H1 (cell line): ENCODE measurements around the gene AIDA. TPM values are rescaled to one million over a fixed set of nuclear protein-coding genes. Genes with fewer than 3 reads are reported as not detected.

ENCODE experiments used
- CTCF ChIA-PET: fragments of 300-600 bp; sonication (Branson Sonifier 250); formaldehyde crosslinking; loops from one replicate; lab custom pipeline; 2021; ENCODE audit not compliant: partially characterized antibody; lab: Charles Lee
- POLR2A ChIA-PET: fragments of 300-600 bp; sonication (Branson Sonifier 250); formaldehyde crosslinking; loops from one replicate; lab custom pipeline; 2021; ENCODE audit warnings: inconsistent platforms; ENCODE audit not compliant: partially characterized antibody; lab: Charles Lee
- DNase-seq, 2 experiments: peaks; one replicate each; pipeline versions ENCODE4 v3.0.0 to v3.0.0-alpha.2; 2010 to 2022; ENCODE audit warnings: low spot score in 2 of 2, low read depth in 1 of 2, mixed read lengths in 1 of 2
- FAIRE-seq: peaks from 2 replicates; lab custom pipeline; 2011; peaks lifted over from hg19 to GRCh38; lab: Jason Lieb, UNC
- H2AFZ ChIP-seq: 2 replicates; pipeline ENCODE4 v1.8.1; 2012; ENCODE audit warnings: low read length, inconsistent platforms
- H2AK5ac ChIP-seq: 2 replicates; pipeline ENCODE4 v1.6.1; 2013; ENCODE audit warnings: low read depth, low read length
- H2BK120ac ChIP-seq: replicated peaks from 2 replicates; pipeline ENCODE3; 2013; ENCODE audit warnings: low read depth, low read length, inconsistent platforms
- H2BK12ac ChIP-seq: 2 replicates; pipeline ENCODE4 v1.6.1; 2013; ENCODE audit warnings: low read depth, low read length
- H2BK15ac ChIP-seq: 2 replicates; pipeline ENCODE4 v1.6.1; 2013; ENCODE audit warnings: low read length
- H2BK20ac ChIP-seq: 2 replicates; pipeline ENCODE4 v1.6.1; 2013; ENCODE audit warnings: low read length
- H2BK5ac ChIP-seq: 2 replicates; pipeline ENCODE4 v1.6.1; 2013; ENCODE audit warnings: low read depth, low read length
- H3K14ac ChIP-seq: 2 replicates; pipeline ENCODE4 v1.6.1; 2013; ENCODE audit warnings: inconsistent platforms; ENCODE audit not compliant: insufficient read length
- H3K18ac ChIP-seq: 2 replicates; pipeline ENCODE4 v1.6.1; 2013; ENCODE audit warnings: low read length; ENCODE audit errors: extremely low read depth
- H3K23ac ChIP-seq: 2 replicates; pipeline ENCODE4 v1.6.1; 2013; ENCODE audit warnings: inconsistent platforms; ENCODE audit not compliant: insufficient read length
- H3K23me2 ChIP-seq: 2 replicates; pipeline ENCODE4 v1.6.1; 2013; ENCODE audit warnings: low read depth, low read length
- H3K27ac ChIP-seq: 2 replicates; pipeline ENCODE4 v1.6.1; 2011; ENCODE audit warnings: low read depth, low read length, inconsistent platforms
- H3K27me3 ChIP-seq, 4 experiments: replicated peaks in 1 of 4; 1 replicate in 1 of 4; 2 replicates in 3 of 4; pipeline versions ENCODE4 v1.6.1 to v1.8.1; 2011 to 2013; ENCODE audit warnings: low read length in 3 of 4, mild to moderate bottlenecking in 3 of 4, inconsistent platforms in 2 of 4, mixed read lengths in 2 of 4, moderate library complexity in 1 of 4; ENCODE audit not compliant: control insufficient read depth in 3 of 4, insufficient read depth in 3 of 4; ENCODE audit errors: extremely low read depth in 1 of 4
- H3K36me3 ChIP-seq, 4 experiments: 2 replicates each; pipeline versions ENCODE4 v1.6.1 to v1.8.1; 2011 to 2013; ENCODE audit warnings: mild to moderate bottlenecking in 4 of 4, low read length in 3 of 4, moderate library complexity in 2 of 4, control low read depth in 1 of 4, inconsistent platforms in 1 of 4; ENCODE audit not compliant: insufficient read depth in 4 of 4, control insufficient read depth in 2 of 4
- H3K4ac ChIP-seq: replicated peaks from 2 replicates; pipeline ENCODE3; 2013; ENCODE audit warnings: low read length, low read depth, mixed read lengths, inconsistent platforms; ENCODE audit not compliant: insufficient read length
- H3K4me1 ChIP-seq, 4 experiments: replicated peaks in 1 of 4; 1 replicate in 1 of 4; 2 replicates in 3 of 4; pipeline versions ENCODE4 v1.6.1 to v1.8.1; 2011 to 2013; ENCODE audit warnings: low read length in 3 of 4, inconsistent platforms in 2 of 4, mixed read lengths in 1 of 4; ENCODE audit not compliant: insufficient read depth in 4 of 4, control insufficient read depth in 3 of 4
- H3K4me2 ChIP-seq, 2 experiments: 2 replicates each; pipeline versions ENCODE4 v1.6.1 to v1.8.1; 2011 to 2013; ENCODE audit warnings: low read depth in 2 of 2, low read length in 2 of 2, control low read depth in 1 of 2, inconsistent platforms in 1 of 2, mild to moderate bottlenecking in 1 of 2; ENCODE audit not compliant: insufficient read depth in 1 of 2
- H3K4me3 ChIP-seq, 4 experiments: fragments of 200-600, 300-600 bp in 1 of 4; sonication (generic), shearing (Covaris generic), sonication (Bioruptor Twin) in 1 of 4; 2 replicates each; pipeline versions ENCODE4 v1.5.1 to v1.8.1; 2011 to 2016; ENCODE audit warnings: low read length in 4 of 4, low read depth in 3 of 4, control low read depth in 2 of 4, inconsistent platforms in 2 of 4, mild to moderate bottlenecking in 2 of 4, mixed read lengths in 1 of 4, moderate library complexity in 1 of 4; ENCODE audit not compliant: insufficient read depth in 2 of 4; ENCODE audit errors: extremely low read depth in 1 of 4
- H3K56ac ChIP-seq: replicated peaks from 2 replicates; pipeline ENCODE3; 2013; ENCODE audit warnings: low read depth, mild to moderate bottlenecking, mixed read lengths, low read length, inconsistent platforms; ENCODE audit not compliant: insufficient read length
- H3K79me1 ChIP-seq: 2 replicates; pipeline ENCODE4 v1.6.1; 2013; ENCODE audit warnings: low read depth, low read length, control low read depth
- H3K79me2 ChIP-seq, 2 experiments: 2 replicates each; pipeline versions ENCODE4 v1.6.1 to v1.8.1; 2012 to 2013; ENCODE audit warnings: low read length in 2 of 2, mild to moderate bottlenecking in 2 of 2, inconsistent platforms in 1 of 2; ENCODE audit not compliant: insufficient read depth in 2 of 2, control insufficient read depth in 1 of 2
- H3K9ac ChIP-seq, 4 experiments: replicated peaks in 1 of 4; 1 replicate in 1 of 4; 2 replicates in 3 of 4; pipeline versions ENCODE4 v1.6.1 to v1.8.1; 2011 to 2013; ENCODE audit warnings: low read depth in 3 of 4, low read length in 3 of 4, control low read depth in 2 of 4, mild to moderate bottlenecking in 2 of 4, moderate library complexity in 2 of 4, inconsistent platforms in 1 of 4; ENCODE audit errors: extremely low read depth in 1 of 4
- H3K9me3 ChIP-seq, 2 experiments: 2 replicates each; pipeline versions ENCODE4 v1.6.1 to v1.8.1; 2012 to 2013; ENCODE audit warnings: mild to moderate bottlenecking in 2 of 2, moderate library complexity in 2 of 2, control low read depth in 1 of 2, inconsistent platforms in 1 of 2, low read depth in 1 of 2, low read length in 1 of 2, mixed read lengths in 1 of 2; ENCODE audit not compliant: insufficient read depth in 2 of 2
- H4K20me1 ChIP-seq, 2 experiments: replicated peaks in 1 of 2; 2 replicates each; pipeline versions ENCODE3 to v1.8.1; 2011 to 2013; ENCODE audit warnings: inconsistent platforms in 2 of 2, low read length in 2 of 2, mild to moderate bottlenecking in 1 of 2; ENCODE audit not compliant: insufficient read depth in 2 of 2, control insufficient read depth in 1 of 2
- H4K5ac ChIP-seq: 2 replicates; pipeline ENCODE4 v1.6.1; 2013; ENCODE audit warnings: low read length, low read depth, mixed read lengths, inconsistent platforms; ENCODE audit not compliant: insufficient read length
- H4K8ac ChIP-seq: 2 replicates; pipeline ENCODE4 v1.8.0; 2013; ENCODE audit warnings: mild to moderate bottlenecking, moderate library complexity, low read length, inconsistent platforms; ENCODE audit not compliant: insufficient read depth; ENCODE audit errors: extremely low read depth
- H4K91ac ChIP-seq: replicated peaks from 2 replicates; pipeline ENCODE3; 2013; ENCODE audit warnings: low read length, mixed read lengths, inconsistent platforms; ENCODE audit not compliant: insufficient read length
- CBX8 ChIP-seq: fragments of 300-800, 300-1000 bp; sonication (generic); IDR thresholded peaks from 2 replicates; pipeline ENCODE4 v1.7.1; 2016; ENCODE audit warnings: low read depth, low read length, borderline replicate concordance
- CREB1 ChIP-seq: IDR thresholded peaks from 2 replicates; pipeline ENCODE4 v1.6.1; 2012; ENCODE audit warnings: inconsistent platforms
- EP300 ChIP-seq, 2 experiments: IDR thresholded peaks; 1 replicate in 1 of 2; 2 replicates in 1 of 2; pipeline ENCODE4 v1.6.1; 2011 to 2012; ENCODE audit warnings: low read depth in 2 of 2, low read length in 2 of 2, mild to moderate bottlenecking in 2 of 2, borderline replicate concordance in 1 of 2, inconsistent platforms in 1 of 2, moderate library complexity in 1 of 2
- FOSL1 ChIP-seq: IDR thresholded peaks from 2 replicates; pipeline ENCODE4 v1.6.1; 2011; ENCODE audit warnings: mild to moderate bottlenecking, low read depth, low read length, moderate library complexity; ENCODE audit not compliant: insufficient read depth
- HDAC2 ChIP-seq, 2 experiments: fragments of 300-600 bp in 1 of 2; sonication (generic) in 1 of 2; IDR thresholded peaks; 2 replicates each; pipeline ENCODE4 v1.6.1; 2011 to 2012; ENCODE audit warnings: low read depth in 2 of 2, low read length in 2 of 2, mild to moderate bottlenecking in 2 of 2, moderate library complexity in 2 of 2, borderline replicate concordance in 1 of 2, inconsistent platforms in 1 of 2
- TAF1 ChIP-seq: IDR thresholded peaks from 2 replicates; pipeline ENCODE4 v1.6.1; 2011; ENCODE audit warnings: mild to moderate bottlenecking, low read depth, low read length
- TCF12 ChIP-seq: IDR thresholded peaks from 2 replicates; pipeline ENCODE4 v1.6.1; 2011; ENCODE audit warnings: low read depth, mild to moderate bottlenecking, low read length
- YY1 ChIP-seq: IDR thresholded peaks from 2 replicates; pipeline ENCODE4 v1.6.1; 2011; ENCODE audit warnings: low read depth, mild to moderate bottlenecking, low read length
- ZNF274 ChIP-seq: IDR thresholded peaks from 2 replicates; pipeline ENCODE4 v1.7.0; 2012; ENCODE audit warnings: low read length, borderline replicate concordance; ENCODE audit errors: extremely low read depth
- WGBS, 2 experiments: shearing (Covaris generic) in 1 of 2; methylation state at CpG; one replicate each; pipeline versions ENCODE4 v1.1.6 to v1.1.7; 2013 to 2015; ENCODE audit warnings: low lambda C conversion rate in 2 of 2, mixed read lengths in 2 of 2, inconsistent platforms in 1 of 2, low coverage in 1 of 2, missing lambda C conversion rate in 1 of 2; ENCODE audit not compliant: insufficient replicate concordance in 2 of 2, insufficient coverage in 1 of 2, insufficient read length in 1 of 2; ENCODE audit errors: extremely low coverage in 1 of 2, missing lambda C conversion rate in 1 of 2; 5-methylcytosine and 5-hydroxymethylcytosine counted together
- polyA plus RNA-seq, 7 experiments: library from polyadenylated mRNA; depleted of rRNA in 3 of 7; stranded (reverse) in 5 of 7; unstranded in 2 of 7; fragments of >200 nt in 5 of 7; fragments of 200-250 nt in 2 of 7; gene quantifications; 1 replicate in 5 of 7; 2 replicates in 1 of 7; 4 replicates in 1 of 7; pipeline versions ENCODE4 v1.2.1 to v1.2.3, GENCODE V29; 2011 to 2013; ENCODE audit warnings: missing spikeins in 2 of 7, mixed read lengths in 2 of 7
- total RNA-seq: library from RNA; stranded (reverse); fragmentation: NEBNext Ultra II Directional; extraction: Animal tissue kit (Norgen Biotek cat#: 25700); gene quantifications from 2 replicates; pipeline ENCODE4 v1.2.1, GENCODE V29; 2021

The AIDA gene
- total and polyA plus RNA-seq, 2 of the 8 experiments (the other 6 are each of a cell fraction or from before 2014, with no cell fraction given): 52.5 to 103 TPM

DNA sequence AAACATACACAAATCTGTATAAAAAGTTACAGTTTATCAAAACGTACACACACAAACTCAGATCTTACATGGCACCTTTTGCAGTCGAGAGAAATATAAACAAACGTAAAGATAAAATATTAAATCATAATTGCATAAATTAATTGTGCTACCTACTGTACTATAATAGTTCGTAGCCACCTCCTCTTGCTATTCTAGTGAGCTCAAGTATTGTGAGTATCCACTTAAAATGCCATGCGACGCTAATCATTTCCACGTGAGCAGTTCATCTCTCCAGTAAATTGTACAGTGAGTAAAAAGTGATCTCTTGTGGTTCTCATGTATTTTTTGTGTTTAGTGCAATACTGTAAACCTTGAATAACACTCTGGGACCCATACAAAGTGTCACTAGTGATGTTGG lies 88.1 kb downstream of the AIDA start:
- Histone ChIP-seq H3K23ac (no peak overlapping the region), H4K8ac (no peak overlapping the region), H3K79me1 (peaks cover 4% of the 10 kb centered on the region), H2BK12ac (no peak overlapping the region), H2BK20ac (no peak overlapping the region), H3K9ac (no peak overlapping the region), H3K27ac (no peak overlapping the region), H3K9me3 (no peaks in the 10 kb centered on the region), H4K91ac (no peak overlapping the region), H4K20me1 (peaks cover 2 to 3% of the 10 kb centered on the region in 2 experiments), H3K4me1 (peaks cover 0 to 4% (median 1%) of the 10 kb centered on the region in 4 experiments; a peak in 3 of 7 replicates), H3K4ac (no peak overlapping the region), H3K18ac (no peak overlapping the region), H4K5ac (no peak overlapping the region), H3K4me2 (no peak overlapping the region), H2BK120ac (no peak overlapping the region), H3K36me3 (peaks cover 12 to 49% (median 42%) of the 10 kb centered on the region in 4 experiments), H3K56ac (no peak overlapping the region), H2AK5ac (no peak overlapping the region), H3K79me2 (peaks cover 0 to 22% of the 10 kb centered on the region in 2 experiments; a peak in 3 of 4 replicates), H3K4me3 (no peak overlapping the region), H3K27me3 (no peaks in the 10 kb centered on the region), H2BK5ac (no peak overlapping the region)
- 91% methylated on average over 7 of the region's 7 CpGs; no CpG with 5 or more reads in 1 of the 2 experiments for WGBS, 2 experiments
- FAIRE-seq (no peak), DNase-seq (no peak)
- CTCF ChIA-PET: interaction anchor here (0.6 to 1.2 kb wide), 2 partner anchors 10 to 469 kb away, joined by 4 to 5 read pairs; no protein-coding TSS in a partner anchor
- TF ChIP-seq YY1 (no peak), ZNF274 (no peak), CREB1 (no peak), FOSL1 (no peak), HDAC2 (IDR thresholded peaks at IDR 0.05; ENCODE audit: borderline replicate concordance in 1 of 2, low read depth in 2 of 2, low read length in 2 of 2) (no peak), TAF1 (no peak), CBX8 (no peak), EP300 (IDR thresholded peaks at IDR 0.05; ENCODE audit: borderline replicate concordance in 1 of 2, low read depth in 2 of 2, low read length in 2 of 2) (no peak), TCF12 (no peak)
- TF ChIP-seq, all 59 proteins: peak for 0
- no peak overlapping the region for H2AFZ ChIP-seq
- H2BK15ac ChIP-seq: no peak overlapping the region
- H3K23me2 ChIP-seq: no peaks in the 10 kb centered on the region
- H3K14ac ChIP-seq: no peak overlapping the region
- POLR2A ChIA-PET: no interaction called here
